GM21447 (cell line): ENCODE measurements around the gene CCNE1.
A peak's percentile ranks its signal among the peaks of the same experiment; 100 is the strongest.
"Not testable (repeated sequence)": the region's sequence is repeated elsewhere in the genome, so short reads cannot be mapped to it uniquely, and the experiment has no call there.

Experiments
- ATAC-seq: cut with Tn5 transposase; IDR thresholded peaks from one replicate; pipeline ENCODE4 v1.9.1; 2021; ENCODE audit not compliant: unreplicated experiment

CCNE1 gene

DNA sequence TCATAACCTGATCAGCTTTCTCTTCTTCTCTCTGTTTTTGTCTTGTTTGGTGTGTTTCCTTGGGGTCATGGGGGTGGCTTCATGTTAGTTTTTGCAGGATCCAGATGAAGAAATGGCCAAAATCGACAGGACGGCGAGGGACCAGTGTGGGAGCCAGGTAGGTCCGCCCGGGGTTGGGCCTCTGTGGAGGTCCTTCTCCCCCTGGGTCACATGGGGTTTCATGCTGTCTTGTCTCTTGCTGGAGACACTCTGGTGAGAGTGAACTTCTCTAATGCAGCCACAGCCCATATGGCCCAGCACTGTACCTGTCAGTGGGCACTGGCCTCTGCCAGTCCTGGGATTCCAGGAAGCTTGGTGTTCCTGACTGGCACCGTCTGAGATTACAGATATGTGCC is 1.1 kb downstream of the CCNE1 start:
- no peak for ATAC-seq

DNA sequence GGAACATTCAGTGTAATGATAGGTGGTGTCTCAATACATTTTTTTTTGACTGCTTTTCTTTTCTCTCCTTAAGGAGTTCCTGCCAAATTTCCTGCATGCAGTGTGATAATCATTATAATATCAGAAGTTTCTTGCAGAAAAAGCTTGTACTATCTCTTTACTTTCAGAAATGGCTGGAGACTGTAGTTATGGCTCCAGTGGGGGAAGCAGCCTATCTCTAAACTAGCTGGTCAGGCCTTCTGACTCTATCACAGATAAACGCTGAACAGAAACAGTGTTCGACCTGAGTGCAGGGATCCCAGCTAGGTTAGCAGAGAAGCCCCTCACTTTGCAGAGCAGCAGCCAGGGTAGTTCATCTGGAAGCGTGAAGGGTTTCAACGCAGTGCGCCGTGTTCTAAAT is 1.9 kb downstream of the CCNE1 start:
- ATAC-seq, result no peak

DNA sequence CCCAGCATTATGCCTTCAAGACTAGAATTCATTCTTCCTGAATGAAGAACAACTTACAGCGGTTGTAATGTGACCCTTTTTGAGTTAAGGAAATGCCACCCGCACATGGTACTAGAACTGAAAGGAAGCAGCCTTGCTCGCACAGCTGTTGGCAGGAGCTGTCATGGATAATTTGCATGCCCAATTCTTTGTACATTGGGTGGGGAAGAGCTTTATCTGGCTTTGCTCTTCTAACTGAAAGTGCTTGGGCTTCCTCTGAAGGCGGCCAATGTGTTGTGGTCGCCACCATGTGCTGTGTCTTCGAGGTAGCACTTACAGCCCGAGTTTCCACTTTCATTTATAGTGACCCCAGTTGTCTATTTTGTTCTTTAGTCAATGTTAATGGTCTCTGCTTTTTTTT is 3.4 kb downstream of the CCNE1 start:
- ATAC-seq, result peak; percentile 39

DNA sequence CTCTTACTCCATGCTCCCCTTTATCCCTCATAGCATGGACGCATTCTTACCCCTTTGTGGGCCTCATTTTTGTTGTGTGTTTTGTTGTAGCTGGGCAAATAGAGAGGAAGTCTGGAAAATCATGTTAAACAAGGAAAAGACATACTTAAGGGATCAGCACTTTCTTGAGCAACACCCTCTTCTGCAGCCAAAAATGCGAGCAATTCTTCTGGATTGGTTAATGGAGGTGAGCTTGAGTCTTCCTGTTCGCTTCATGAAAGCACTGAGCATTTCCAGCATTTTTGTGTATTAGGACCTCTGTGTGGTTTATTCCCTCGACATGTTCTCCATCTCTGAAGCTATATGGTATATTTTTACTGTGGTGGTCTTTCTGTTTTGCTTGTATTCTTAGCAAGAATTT is 5.5 kb downstream of the CCNE1 start:
- ATAC-seq, result no peak

DNA sequence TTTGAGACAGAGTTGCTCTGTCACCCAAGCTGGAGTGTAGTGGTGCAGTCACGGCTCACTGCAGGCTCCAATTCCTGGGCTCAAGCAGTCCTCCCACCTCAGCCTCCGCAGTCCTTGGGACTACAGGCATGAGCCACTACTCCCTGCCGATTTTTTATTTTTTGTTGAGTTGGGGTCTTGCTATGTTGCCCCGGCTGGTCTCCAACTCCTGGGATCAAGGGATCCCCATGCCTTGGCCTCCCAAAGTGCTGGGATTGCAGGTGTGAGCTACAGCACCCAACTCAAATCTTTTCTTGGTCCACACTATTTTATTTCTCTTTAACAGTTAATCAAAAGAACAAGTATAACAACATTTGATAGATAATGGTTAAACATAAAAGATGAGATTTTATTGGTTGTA is 7.5 kb downstream of the CCNE1 start:
- no peak for ATAC-seq

DNA sequence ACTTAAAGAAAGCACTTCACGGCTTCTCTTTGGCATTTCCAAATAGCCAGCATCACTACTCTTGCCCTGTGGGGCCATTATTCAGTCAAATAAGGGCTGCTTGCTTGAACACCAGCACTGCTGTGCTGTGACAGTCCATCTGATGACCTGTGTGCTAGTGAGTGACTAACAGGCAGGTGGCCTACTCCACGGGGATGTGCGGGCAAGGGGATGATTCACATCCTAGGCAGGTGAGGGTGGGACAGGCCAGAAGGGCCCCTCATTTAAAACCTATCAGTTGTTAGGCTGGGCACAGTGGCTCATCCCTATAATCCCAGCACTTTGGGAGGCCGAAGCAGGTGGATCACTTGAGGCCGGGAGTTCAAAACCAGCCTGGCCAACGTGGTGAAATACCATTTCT is 8.2 kb downstream of the CCNE1 start:
- ATAC-seq, result no peak

DNA sequence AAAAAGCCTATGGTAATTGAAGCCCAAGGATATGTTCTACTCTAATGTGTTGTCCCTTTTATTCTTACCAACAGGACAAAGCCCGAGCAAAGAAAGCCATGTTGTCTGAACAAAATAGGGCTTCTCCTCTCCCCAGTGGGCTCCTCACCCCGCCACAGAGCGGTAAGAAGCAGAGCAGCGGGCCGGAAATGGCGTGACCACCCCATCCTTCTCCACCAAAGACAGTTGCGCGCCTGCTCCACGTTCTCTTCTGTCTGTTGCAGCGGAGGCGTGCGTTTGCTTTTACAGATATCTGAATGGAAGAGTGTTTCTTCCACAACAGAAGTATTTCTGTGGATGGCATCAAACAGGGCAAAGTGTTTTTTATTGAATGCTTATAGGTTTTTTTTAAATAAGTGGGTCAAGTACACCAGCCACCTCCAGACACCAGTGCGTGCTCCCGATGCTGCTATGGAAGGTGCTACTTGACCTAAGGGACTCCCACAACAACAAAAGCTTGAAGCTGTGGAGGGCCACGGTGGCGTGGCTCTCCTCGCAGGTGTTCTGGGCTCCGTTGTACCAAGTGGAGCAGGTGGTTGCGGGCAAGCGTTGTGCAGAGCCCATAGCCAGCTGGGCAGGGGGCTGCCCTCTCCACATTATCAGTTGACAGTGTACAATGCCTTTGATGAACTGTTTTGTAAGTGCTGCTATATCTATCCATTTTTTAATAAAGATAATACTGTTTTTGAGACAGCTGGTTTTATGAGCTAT is 12.0 kb downstream of the CCNE1 start:
- no peak for ATAC-seq

DNA sequence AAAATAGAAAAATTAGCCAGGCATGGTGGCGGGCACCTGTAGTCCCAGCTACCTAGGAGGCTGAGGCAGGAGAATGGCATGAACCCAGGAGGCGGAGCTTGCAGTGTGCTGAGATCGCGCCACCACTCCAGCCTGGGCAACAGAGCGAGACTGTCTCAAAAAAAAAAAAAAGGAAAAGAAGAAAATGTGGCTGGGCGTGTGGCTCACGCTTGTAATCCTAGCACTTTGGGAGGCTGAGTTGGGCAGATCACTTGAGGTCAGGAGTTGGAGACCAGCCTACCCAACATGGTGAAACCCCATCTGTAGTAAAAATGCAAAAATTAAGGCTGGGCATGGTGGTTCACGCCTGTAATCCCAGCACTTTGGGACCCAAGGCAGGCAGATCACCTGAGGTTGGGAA is 13.5 kb downstream of the CCNE1 start:
- ATAC-seq, result not testable (repeated sequence)

DNA sequence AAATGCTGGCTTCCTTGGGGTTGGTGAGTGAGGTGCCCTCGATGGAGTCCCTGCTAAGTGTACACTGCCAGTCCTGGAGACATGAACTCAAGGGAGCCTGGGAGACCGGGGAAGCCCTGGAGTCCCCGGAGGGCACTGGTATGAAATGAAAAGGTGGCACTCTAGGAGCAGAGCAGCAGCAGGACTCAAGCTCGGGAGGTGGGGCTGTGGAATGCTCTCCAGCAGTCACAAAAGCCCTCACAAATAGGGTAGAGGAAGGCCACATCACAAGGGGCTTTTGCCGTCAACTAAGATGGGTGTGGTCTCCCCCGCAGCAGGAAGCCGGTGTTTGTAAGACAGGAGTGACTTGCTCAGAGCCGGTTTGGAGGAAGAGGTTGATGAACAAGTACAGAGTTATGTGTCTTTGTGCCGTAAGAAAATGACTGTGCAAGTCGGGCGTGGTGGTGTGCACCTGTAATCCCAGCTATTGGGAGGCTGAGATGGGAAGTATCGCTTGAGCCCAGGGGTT is 19.3 kb downstream of the CCNE1 start:
- no peak for ATAC-seq

DNA sequence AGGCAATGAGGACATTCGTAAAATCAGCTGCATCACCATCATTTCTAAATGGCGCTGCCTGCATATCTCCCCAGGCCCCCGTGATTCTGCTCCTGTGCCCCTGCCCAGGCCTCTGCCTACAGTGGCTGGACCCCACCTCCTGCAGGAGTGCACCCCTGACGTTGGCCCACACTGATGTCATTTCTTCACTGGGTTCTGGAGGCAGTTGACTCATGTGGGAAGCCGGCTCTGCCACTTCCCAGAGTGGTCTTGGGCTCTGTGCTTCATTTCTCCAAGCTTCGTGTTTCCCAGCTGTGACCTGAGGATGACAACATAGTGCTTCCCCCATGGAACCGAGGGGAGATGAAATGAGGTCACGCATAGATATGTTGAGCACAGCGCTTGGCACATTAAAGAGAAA is 19.9 kb downstream of the CCNE1 start:
- no peak for ATAC-seq

DNA sequence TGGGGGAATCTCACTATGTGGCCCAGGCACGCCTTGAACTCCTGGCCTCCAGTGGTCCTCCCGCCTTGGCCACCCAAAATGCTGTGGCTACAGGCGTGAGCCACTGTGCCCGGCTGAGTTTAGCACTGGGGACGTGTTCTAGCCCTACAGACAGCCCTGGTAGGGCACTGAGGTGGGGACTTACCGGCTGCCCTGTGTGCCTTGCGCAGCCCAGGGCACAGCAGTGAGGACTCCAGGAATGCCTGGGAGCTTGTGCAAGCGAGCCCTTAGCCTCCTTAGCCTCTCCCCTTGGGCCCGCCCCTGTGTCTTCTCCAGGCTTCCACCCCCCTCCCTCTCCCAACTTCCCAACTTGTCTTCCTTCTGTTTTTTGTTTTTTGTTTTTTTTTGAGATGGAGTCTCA is 21.0 kb downstream of the CCNE1 start:
- ATAC-seq, result no peak

DNA sequence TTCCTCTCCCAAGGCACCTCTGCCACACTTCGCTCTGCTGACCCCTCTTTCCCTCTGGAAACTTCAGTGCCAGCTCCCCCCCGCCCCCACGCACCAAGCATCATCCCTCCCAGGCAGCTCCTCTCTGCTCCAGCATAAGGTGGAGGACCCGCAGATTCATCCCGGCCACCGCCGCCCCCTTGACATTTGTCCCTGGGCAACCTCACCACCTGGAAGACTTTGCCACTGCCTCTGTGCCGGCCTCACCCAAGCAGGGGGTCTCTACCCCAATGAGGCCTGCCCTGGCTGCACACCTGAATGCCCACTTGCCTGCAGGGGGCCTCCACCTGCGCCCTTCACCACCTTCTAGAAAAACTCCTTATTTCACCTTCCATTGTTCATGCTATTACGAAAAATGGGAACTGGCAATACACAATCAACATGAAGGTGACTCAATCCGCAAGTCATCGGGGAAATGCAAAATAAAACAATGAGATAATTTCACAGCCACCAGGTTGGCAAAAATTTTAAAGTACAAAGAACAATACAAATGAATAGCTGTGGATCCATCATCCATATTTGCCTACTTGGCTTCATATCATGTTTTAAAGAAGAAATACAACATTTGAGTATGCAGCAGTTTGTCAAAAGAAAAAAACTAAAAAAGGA is 21.9 kb downstream of the CCNE1 start:
- no peak for ATAC-seq

DNA sequence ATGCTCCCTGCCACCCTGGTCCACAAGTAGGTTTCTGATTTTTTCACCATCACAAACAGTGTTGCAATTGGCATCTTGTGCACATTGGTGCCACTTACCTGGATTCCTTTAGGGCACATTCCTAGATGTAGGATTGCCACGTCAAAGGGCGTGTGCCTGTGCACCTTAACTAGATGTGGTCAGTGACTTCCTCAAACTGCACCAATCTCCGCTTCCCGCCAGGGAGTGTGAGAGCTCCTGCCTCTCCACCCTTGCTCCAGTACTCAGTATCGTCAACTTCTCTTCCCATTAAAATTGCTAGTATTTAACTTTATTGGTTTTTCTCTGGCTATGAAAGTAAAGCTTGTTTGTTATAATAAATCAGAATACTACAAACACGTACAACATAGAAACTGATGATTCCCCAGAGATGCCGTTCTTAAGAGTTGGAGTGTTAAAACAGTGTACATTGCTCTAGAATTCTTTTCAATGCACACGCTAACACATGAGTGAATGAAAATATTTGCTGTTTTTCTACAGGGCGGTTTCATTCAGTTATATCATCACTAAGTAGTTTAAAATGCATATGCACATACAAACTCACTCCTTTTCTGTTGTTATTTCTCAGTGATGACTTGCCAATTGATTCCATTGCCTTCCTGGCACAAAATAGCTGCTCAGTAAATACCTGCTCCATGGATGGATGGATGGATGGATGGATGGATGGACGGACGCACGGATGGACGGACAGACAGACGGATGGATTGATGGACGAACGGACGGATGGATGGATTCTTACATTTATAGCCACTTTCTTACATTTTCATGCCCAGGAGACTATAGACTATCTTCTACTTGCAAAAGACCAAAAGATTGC is 23.4 kb downstream of the CCNE1 start:
- ATAC-seq, result no peak

DNA sequence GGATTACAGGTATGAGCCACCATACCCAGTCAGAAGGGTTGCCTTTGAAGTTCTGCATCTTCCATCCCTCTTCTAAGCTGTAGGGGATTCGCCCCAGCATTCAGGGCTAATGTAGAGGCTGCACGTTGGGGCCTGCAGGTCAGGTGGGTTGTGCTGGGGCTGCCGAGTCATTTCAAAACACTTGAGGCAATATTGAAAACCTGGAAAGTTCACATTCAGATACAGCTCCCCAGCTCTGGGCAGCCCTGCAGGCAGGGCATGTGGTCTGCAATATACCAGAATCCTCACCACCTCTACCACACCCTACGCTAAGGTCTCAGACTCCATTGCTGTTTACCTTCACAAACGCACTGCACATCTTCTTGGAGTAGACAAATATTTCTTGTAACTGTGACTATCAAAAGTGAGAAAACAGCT is 24.6 kb downstream of the CCNE1 start:
- peak; percentile 58 for ATAC-seq

DNA sequence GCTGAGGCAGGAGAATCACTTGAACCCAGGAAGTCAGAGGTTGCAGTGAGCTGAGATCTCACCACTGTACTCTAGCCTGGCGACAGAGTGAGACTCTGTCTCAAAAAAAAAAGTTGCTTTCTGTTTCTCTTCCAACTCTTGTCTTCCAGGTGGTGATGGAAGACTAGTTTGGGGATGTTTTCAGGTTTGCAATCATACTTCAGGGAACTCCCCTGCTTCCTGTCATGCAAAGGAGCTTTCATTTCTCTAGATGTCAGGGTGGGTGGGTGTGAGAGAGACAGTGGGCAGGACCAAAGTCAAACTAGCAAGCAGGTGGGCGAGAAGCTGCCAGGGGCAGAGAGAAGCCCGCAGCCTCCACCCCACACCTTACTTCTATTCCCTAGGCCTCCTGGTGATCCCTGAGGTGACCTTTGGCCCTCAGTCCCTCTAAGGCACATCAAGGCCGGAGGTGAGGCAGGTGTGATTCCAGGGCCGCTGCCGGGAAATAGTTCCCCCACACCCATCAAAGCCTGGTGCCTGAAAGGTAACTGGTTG is 25.7 kb downstream of the CCNE1 start:
- ATAC-seq, result peak; percentile 75

DNA sequence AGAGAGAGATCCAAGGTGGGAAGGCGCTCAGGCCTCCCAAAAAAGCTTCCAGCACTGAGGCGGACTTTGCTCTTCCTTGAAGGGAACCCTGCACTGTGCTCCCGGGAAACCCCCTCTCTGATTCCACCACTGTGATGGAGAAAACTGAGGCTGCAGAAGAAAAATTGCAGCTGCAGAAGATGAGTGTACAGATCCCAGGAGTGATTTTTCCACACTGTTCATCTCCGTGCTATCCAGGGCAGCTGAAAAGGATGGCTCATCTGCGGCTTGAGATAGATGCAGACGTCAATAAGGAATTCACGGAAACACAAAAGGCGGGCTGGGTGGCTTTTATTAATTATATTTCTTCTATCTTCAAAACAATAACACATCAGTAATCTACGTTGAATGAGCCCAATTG is 26.2 kb downstream of the CCNE1 start:
- no peak for ATAC-seq

DNA sequence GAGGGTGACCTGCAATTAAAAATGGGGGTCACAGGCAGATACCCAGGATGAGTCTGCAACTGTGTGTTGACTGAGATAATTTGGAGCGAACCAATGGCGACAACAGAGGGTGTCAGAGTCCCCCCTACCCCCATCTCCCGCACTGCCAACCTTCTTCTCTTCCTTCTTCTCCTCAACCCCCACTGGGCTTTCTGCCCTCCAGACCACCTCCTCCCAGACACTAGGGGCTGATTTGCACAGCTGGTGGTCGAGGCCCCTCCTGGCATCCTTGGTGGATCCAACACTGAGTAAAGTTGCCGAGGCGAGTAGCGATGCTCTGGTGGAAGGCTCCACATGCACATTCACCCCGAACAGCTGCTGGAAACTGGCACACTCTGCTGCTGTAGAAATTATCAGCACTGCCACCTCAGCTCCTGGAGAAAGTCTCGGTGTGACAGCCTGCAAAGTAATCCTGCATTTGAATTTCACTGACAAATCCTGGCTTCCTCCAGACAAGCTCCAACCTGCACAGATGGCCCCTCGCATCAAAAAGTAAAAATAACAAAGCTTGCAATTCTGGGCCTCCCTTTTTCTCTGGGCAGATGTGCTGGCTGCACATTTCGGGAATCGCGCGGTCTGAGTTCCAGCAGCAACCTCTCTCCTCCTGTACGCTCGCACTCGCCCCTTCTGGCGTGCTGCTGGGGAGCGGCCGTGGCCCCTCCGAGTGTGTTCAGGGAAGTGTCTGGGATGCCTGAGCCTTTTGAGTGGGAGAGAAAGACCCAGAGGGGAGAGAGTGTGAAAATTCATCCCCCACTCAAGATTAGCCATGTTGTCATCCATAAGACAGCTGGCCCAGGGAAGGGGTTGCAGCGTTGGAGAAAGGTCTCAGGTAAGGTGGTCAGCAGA is 28.5 kb downstream of the CCNE1 start:
- no peak for ATAC-seq

DNA sequence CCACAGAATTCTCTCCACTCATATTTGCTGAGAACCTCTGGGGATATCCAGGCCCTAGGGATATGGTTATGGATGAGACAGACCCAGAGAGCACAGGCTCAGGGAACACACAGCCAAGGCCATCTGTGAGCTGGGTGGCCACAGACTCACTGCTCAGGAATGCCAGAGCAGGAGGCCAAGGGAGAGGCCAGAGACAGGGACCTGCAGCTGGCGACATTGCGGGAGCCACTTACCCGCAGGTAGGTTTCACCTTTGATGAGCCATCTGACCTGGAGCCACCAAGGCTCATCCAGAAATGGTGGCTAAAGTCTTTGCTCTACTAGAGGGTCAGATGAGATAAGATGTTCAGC is 29.4 kb downstream of the CCNE1 start:
- ATAC-seq, result no peak

DNA sequence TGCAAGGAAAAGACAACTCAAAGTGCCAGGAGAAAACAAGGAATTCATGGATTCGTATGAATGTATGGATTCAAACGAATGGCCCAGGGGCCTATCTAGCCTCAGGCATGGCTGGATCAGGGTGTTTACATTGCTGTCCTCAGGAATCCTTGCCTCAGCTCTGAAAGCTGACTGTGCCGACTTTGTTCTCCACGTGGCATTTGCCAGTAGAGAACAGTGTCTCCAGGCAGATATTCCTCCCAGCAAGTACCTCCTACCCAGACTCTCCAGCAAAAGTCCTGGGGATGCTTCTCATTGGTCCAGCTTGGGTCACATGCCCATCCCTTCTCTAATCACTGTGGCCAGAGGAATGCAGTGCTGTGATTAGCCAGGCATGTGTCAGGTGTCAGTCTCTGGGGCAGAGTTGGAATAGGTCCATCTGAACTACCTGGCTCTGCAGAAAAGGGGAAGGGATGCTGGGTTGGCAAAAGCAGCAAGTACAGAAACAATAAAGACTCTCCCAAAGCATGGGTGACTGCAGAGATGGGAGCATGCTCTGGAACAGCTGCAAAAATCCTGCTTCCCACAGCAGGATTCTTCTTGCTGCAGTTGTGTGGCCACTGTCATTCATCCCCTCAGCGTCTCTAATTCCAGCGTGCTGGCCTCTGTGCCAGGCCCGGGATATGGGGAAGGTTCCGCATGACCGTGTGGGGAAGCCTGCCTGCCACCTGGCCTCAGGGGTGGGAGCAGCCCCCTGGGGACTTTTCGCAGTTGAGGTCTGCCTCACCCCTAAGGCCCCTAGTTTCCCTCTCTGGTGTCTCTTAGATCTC is 30.0 kb downstream of the CCNE1 start:
- ATAC-seq, result no peak
